KG1 (cell line): Measurements from ENCODE around the gene MYOF.
A peak's percentile ranks its signal among the peaks of the same experiment; 100 is the strongest.
"Not testable (repeated sequence)": the region's sequence is repeated elsewhere in the genome, so short reads cannot be mapped to it uniquely, and the experiment has no call there.

ENCODE experiments used
- DNase-seq: peaks from one replicate; lab custom pipeline; 2025; lab: John Stamatoyannopoulos, UW

The MYOF gene

DNA sequence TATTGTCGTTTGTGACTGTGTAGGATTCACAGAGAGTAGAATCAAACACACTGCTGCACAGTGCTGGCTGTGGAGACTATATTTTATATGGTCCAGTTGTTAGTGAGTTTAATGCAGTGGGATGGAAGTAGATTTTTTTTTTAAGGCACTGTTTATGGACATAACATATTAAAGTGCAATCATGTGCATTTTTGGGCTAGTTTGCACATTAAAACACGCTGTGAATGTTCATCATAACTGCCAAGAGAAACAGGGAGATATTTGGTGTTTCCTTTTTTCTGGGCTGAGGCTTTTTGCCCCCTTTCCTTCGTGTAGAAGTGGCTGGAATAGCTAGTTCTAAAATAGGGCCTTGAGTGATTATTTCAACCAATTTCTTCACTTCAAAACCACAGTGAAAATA, 139.2 kb downstream of the MYOF start:
- no peak for DNase-seq

DNA sequence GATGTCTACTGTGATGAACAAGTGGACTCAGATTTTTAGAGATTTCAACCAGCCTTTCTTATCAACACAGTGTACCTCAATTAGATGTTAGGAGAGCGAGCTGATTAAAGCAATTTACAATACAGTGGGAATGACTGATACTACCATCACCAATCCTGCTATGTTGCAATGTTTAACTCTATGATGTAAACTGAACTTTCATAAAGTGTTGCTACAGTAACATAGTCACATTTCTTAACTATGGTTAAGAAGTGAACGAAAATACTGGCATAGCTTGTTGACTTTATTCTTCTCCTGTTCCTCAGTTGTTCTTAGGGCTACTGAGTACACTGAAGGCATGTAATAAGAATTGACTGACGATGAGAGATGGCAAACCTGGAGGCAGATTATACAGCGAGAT, 139.8 kb downstream of the MYOF start:
- no peak for DNase-seq

DNA sequence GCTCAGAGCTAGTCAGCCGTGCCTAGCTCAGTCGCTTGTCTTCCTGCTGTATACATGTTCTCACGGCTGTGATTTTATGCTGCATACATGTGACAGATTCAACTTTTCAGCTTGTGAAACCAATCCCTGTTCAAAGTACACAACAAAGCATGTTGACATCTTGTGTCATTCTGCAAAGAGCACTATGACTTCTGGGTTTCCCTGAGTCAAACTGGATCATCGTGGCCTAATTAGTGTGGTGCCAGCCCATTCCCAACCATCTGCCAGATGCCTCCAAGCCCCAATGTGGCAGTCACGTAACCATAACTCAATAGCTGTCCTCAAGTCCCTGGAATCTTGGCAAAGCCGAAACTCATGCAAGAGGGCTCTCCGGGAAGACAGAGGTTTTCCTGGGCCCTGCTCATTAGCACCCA, 144.8 kb downstream of the MYOF start:
- no peak for DNase-seq

DNA sequence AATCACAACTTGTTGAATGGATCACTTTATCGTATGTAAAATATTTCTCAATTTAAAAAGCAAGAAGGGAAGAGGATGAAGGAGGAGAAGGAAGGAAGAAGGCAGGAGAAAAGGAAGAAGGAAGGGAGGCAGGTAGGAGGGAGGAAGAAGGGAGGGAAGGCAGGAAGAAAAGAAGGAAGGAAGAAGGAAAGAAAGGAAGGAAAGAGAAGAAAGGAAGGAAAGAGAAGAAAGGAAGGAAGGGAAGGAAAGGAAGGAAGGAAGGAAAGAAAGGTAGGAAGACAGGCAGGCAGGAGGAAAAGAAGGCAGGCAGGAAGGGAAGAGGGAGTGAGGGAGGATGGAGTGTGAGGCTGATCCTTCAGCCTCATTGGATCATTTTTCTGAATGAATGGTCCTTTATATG, 145.5 kb downstream of the MYOF start:
- no peak for DNase-seq

DNA sequence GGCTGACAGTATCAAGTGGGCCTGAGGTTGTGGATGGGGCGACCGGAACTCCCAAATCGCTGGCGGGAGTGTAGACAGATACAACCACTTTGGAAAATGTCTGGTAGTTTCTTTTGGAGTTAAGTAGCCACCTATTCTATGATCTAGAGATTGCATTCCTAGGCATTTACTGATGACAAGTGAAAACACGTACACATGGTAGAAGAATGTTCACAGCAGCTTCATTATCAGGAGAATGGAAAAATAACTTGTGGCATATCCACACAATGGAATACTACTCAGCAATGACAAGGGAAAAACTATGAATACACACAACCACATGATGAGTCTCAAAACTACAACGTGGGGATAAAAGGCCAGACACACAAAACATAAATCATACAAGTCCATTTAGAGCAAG, 146.0 kb downstream of the MYOF start:
- DNase-seq, result no peak

DNA sequence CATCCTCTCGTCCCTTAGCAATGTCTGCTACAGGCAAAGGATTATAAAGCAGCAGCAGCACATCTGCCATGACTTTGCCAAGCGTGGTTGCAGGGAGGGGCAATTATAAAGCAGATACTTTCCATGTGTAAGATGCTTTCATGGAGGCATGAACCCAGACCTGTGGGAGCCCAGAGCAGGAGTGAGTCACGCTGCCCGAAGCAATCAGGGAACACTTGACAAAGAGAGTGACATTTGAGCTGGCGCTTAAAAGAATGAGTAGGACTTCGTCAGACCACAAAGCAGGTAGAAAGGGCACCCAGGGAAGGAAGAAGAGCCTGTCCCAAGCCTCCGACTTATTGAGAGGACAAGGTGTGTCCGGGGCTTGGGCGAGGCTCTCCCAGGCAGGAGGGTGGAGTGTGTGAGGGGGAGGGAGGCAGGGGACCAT, 147.2 kb downstream of the MYOF start:
- no peak for DNase-seq

DNA sequence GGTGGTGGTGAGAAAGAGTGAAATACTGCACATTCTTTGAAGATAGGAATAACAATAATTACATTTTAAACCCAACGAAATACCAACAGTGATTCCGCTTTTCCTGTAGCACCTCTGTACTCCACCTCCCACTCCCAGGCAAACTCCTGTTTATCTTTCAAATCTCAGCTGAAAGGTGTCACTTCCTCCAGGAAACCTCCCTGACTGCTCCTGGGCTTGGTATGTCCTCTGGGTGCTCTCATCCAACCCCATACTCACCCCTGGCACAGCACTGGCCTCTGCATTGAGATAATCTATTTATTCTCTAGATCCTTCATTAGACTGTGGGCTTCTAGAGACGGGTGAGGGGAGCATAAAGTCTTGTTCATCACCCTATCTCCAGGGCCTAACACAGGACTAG, 148.0 kb downstream of the MYOF start:
- no peak for DNase-seq

DNA sequence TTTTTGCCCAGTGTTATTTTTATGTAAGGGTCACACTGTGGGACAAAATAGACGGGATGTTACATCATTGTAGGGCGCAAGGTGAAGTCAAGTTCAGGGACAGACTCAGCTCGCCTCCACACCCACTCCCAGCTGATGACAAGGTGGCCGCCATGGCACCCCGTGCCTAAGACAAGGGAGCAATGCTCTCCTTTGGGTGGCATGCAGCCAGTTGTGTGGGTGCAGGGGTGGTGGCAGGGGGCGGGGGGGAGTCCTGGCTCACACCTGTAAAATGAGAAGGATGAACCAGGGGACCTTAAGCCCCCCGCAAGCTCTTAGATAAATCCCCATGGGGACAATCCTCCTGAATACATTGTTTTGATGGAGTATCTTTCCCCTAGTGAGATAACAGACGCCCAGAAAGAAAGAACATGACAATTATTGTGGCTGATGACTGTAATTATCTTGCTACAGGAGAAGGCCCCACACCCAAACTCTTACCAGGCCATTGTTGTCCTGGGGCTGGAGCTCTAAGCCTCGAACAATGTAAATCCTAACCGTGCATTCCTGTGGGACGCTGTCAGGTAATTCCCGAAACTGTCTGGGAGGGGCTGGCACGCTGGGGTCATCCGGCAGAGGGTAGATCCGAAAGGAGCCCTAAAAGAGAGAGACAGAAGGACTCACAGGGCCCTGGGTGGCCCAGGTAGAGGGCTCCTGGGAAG, 148.7 kb downstream of the MYOF start:
- DNase-seq, result no peak

DNA sequence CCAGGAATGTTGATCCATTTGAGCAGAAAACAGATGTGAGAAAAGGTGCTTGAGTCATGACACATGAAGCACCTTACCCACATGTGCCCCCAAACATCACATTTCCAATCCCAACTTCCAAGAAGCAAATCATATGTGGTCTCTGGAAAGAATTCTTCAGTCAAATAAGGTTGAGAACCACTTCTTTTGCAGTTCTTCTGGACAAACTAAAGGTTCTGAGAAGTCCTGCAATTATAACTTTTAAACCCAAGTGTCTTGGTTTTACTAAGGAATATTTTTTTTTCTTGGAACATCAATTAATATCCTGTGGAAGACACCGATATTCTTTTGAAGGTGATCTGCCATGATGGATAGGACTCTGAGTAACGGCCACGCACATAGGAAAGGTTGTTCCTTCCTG, 151.3 kb downstream of the MYOF start:
- no peak for DNase-seq

DNA sequence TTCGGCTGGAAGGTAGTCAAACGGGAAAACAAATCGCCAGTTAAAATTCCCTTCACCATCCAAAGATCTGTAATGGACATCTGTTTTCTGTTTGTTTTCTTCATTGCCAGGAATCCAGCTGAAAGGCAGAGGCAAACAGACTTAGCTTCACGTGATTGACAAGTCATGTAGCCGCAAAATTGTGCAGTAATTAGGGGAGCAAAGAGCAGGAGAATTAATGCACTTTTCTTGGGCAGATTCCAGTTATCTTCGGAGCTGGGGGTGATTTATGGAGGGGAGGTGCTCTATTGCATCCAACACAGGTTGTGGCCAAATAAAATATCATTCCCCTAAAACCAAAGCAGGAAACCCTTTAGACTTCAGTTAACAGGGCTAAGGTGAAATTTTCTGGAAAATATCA, 162.2 kb downstream of the MYOF start:
- DNase-seq, result no peak

DNA sequence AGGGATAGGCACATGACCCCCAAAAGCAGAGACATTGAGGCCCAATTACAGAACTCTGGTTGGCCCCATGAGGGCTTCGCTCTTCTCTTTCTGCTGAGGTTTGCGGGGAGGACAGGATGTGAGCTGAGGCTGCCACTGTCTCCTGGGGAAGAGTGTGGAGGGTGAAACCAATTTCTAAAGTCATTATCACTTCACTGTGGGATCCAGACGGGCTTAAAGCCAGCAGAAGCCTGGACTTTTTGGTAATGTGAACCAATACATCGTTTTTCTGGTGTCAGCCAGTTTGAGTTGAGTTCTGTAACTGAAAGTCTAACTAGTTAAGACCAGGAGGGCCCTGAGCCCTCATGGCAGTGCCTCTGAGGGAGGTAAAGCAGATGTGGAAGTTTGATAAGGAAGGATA, 163.0 kb downstream of the MYOF start:
- DNase-seq, result no peak

DNA sequence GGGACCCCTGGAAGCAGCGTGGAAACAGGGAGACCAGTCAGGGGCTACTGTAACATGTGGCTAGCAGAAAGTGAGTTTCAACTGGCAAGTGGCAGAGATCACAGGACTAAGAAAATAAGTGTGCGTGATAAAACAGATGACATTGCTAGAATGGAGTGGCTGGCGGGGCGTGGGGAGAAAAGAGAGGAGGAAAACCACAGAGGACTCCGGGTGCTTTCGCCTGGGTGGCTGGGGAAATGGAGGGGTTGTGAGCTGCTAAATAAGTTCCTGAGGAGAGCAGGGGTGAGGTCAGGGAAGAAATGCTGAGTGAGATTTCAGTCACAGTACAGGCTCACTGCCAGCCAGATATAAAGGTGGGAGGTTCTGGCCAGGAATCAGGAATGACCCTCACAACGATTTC, 166.9 kb downstream of the MYOF start:
- no peak for DNase-seq

DNA sequence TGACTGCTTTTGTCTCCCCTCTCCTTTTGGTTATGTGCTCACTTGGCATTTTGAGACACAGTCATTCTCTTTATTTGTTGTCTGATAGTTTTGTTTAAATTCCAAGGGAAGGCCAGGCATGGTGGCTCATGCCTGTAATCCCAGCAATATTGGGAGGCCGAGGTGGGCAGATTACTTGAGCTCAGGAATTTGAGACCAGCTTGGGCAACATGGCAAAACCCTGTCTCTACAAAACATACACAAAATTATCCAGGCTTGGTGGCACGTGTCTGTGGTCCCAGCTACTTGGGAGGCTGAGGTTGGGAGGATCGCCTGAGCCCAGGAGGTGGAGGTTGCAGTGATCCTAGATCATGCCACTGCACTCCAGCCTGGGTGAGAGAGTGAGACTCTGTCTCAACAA, 167.5 kb downstream of the MYOF start:
- not testable (repeated sequence) for DNase-seq

DNA sequence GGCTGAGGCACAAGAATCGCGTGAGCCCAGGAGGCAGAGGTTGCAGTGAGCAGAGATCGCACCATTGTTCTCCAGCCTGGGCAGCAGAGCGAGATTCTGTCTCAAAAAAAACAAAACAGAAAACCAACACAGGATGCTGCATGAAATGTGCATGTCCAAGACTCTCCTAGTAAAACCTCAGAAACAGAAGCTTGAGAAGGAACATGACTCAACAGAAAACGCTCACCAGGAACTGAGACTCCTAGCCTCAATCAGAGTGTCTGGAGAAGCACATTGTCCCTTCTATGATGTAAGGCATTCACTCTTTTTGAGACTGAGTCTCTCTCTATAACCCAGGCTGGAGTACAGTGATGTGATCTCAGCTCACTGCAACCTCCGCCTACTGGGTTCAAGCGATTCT, 168.3 kb downstream of the MYOF start:
- DNase-seq, result peak; percentile 17

DNA sequence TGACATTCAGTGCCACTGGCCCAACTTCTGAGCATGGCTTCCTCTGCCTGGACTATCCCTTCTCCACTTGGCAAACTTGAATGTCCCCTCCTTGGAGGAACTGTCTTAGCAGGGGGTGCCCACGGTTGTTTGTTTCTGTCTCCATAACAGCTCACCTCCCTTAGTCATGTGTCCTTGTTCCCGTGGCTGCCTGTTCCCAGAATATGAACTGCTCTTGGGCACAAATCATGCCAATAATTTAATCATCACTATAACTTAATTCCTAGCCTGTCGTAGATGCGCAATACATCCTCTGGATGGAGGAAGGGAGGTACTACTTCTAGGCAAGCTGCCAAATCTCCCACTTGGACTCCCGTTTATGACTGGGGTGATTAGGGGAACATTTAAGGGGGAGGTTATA, 173.1 kb downstream of the MYOF start:
- no peak for DNase-seq

DNA sequence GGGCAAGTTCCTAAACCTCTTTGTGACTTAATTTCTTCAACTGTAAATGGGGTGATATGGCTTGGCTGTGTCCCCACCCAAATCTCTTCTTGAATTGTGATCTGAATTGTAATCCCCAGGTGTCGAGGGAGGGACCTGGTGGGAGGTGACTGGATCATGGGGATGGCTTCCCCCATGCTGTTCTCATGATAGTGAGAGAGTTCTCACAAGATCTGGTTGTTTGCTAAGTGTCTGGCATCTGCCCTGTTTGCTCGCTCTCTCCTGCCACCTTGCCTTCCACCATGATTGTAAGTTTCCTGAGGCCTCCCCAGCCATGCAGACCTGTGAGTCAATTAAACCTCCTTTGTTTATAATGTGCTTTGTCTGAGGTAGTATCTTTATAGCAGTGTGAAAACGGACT, 177.0 kb downstream of the MYOF start:
- no peak for DNase-seq

DNA sequence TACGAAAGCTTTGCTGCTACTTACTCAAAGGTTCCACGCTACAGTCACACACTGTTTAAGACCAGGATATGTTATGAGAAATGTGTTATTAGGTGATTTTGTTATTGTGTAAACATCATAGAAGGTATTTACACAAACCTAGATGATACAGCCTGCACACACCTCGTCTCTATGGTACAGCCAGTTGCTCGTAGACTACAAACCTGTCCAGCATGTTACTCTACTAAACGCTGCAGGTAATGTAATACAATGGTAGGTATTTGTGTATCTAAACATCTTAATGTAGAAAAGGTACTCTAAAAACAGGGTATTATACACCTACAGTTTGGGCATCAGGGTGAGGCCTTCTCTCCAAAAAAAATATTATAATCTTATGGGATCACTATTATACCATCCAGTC, 181.2 kb downstream of the MYOF start:
- DNase-seq, result no peak

DNA sequence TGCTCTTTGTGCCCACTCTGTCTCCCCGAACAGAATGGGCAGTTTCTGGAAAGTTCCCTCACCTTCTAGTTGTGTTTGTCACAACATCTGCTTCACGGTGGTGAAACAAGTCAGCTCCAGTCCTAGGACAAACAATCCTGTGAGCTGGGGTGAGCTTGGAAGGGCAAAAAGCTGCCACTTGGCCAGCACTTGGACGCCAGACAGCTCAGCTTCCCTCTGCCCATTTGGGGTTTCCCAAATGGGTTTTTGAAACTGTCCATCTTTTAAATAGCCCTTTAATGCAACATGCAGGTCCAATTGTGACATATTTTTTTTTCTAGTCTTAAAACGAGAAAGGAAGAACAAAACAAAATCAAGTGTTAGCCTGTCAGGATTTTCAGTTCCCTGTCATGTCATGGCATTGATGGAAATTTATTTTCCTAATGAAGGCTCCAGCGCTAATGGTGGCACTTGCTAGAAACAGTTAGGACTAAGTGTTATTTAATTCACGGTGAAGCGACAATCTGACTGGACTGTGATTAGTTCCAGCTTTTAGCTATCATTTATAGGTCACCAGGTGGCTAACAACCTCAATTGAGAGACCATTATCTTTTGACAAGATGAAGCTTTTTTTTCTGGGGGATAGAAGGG, 181.7 kb downstream of the MYOF start:
- DNase-seq, result no peak

DNA sequence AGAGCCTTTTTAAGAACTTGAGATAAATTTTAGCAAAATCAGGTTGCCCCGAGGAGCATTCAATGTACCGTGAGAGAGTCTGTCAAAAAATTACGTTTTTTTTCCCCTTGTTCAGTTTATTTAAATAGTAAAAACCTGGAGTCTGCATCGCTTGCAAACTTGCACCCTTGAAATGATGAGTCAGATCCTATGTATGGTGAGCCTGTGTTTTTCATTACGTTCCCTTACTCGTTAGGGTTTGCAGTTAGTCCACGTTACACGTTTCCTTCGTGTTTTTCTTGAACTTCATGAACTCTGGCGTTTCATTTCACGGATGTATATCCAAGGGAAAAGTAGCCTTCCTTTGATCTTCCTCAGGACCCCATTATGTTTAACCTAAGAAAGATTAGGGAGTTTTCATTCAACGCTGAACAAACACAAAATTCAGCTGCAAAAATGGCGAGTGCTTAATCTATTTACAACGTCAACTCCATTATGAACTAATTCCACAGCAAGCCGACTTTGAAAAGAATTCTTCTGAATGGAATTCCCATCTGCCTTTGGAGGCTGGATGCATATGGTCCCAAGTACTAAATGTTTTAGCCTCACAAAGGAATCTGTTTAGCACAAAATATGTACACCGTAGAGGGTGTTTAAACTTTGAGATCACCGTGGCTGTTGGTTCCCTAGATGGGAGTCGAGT, 182.4 kb downstream of the MYOF start:
- no peak for DNase-seq

DNA sequence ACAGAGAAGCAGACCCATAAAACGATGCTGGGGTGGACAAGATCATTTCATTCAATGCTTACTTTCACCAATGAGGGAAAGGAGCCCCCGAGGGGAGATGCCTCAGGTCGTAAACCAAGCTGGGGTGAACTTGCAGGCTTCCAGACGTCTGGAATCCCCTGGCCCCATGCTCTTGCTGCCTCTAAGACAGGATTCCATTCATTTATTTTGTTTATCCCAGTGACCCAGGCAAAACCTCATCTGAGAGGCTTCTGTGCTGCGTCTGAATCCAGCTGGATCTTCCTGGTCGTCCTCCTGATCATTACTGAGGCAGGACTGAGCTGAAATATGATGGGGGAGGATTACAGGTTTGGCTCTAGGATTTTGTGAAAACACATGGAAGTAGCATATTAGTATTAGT, 182.9 kb downstream of the MYOF start:
- DNase-seq, result no peak

DNA sequence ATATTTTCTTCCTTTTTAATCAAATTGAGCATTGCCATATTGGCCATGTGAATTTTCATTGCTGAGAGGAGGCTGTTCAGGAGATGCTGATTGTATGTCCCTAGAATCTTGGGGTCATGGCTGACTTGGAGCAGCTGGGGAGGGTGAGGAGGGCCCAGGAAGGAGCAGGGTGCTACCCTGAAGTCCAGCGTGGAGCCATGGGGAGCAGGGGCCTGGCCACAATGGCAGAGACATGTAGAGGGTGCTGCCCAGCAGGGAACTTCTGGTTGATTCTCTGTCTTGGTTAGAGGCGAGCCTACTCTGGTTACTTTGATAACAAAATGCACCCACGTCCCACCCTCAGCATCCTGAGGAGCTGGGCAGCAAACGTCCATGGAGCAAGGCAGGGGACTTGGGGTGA, 186.0 kb downstream of the MYOF start:
- DNase-seq, result no peak

DNA sequence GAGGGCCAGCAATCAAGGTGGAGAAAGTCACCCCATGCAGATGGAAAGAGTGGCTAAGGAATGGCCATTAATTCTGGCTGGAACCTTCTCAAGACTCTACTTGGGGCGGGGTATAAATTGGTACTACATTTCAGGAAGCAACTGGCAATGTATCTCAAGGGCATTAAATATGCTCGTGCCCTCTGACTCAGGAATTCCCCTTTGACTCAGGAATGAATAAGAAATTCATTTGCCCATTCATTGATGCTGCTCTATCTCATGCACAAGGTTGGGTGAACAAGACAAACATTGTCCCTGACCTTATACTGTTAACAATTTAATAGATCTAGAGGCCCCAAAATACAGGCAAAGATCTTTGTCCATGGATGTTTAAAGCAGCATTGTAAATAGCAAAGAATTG, 188.1 kb downstream of the MYOF start:
- DNase-seq, result no peak

DNA sequence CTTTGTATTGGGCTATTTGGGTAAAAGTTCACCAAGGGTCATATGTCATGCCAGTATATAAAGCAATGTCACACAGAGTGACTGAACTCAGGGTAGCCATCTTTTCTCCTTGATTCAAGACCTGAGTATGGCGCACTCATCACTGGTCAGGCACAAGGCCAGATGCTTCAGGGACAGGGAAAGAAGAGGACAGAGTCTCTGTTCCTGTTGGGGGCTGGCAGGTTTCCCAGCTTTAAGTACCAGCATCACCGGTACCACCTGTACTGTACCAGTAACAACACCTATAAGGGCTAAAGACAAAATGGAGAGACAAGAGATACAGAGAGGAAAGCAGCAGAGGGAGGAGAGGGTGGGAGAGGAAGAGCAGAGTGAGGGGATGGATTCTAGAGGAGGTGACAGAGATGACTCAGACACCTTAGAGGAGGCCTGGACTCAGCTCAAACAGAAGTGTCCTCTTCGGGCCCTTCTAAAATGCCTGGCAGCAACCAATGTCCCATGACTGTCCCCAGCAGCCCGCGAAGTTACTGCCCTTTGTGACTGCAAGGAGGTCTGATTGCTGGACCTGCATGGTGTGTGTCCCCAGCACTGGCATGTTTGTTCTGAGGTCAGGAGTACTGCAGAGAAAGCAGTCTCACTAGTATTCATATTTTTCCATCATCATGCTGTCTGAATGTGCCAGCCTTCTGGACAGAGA, 191.3 kb downstream of the MYOF start:
- no peak for DNase-seq
